KMS-11 (cell line): ENCODE results near the gene ABHD8.
A peak's percentile ranks its signal among the peaks of the same experiment; 100 is the strongest.

Experiments
- H2AFZ ChIP-seq: fragments of 200-600 bp; sonication (generic); 2 replicates; pipeline ENCODE4 v1.6.1; 2016; ENCODE audit warnings: antibody characterized with exemption, mixed run types, low read depth
- H3K27ac ChIP-seq: fragments of 200-600 bp; sonication (generic); 2 replicates; pipeline ENCODE4 v1.6.1; 2016; ENCODE audit warnings: mild to moderate bottlenecking, mixed run types
- H3K27me3 ChIP-seq: fragments of 200-600 bp; sonication (generic); 2 replicates; pipeline ENCODE4 v1.6.1; 2017; ENCODE audit warnings: mild to moderate bottlenecking, low read depth, mixed run types, moderate library complexity; ENCODE audit not compliant: insufficient read depth
- H3K36me3 ChIP-seq: fragments of 200-600 bp; sonication (generic); 2 replicates; pipeline ENCODE4 v1.6.1; 2017; ENCODE audit warnings: mild to moderate bottlenecking, mixed run types; ENCODE audit not compliant: insufficient read depth
- H3K4me1 ChIP-seq: fragments of 200-600 bp; sonication (generic); 2 replicates; pipeline ENCODE4 v1.6.1; 2016; ENCODE audit warnings: mild to moderate bottlenecking, low read depth, mixed run types; ENCODE audit not compliant: poor library complexity, severe bottlenecking
- H3K4me2 ChIP-seq: fragments of 200-600 bp; sonication (generic); 2 replicates; pipeline ENCODE4 v1.7.0; 2016; ENCODE audit warnings: mild to moderate bottlenecking, mixed run types
- H3K4me3 ChIP-seq: fragments of 200-600 bp; sonication (generic); IDR thresholded peaks from 2 replicates; pipeline ENCODE4 v1.6.1; 2017; ENCODE audit warnings: low read depth, low read length, mixed read lengths; ENCODE audit not compliant: insufficient read depth
- H3K79me2 ChIP-seq: fragments of 200-600 bp; sonication (generic); 2 replicates; pipeline ENCODE4 v1.6.1; 2016; ENCODE audit warnings: low read depth, mixed run types; ENCODE audit not compliant: insufficient read depth
- H3K9ac ChIP-seq: fragments of 200-600 bp; sonication (generic); 2 replicates; pipeline ENCODE4 v1.6.1; 2016; ENCODE audit warnings: mild to moderate bottlenecking, mixed run types
- H4K20me1 ChIP-seq: fragments of 200-600 bp; sonication (generic); 2 replicates; pipeline ENCODE4 v1.6.1; 2016; ENCODE audit warnings: mild to moderate bottlenecking, mixed run types; ENCODE audit not compliant: insufficient read depth
- TF ChIP-seq, protein P1 (sequence below): fragments of 200-600 bp; sonication (generic); conservative IDR thresholded peaks from 2 replicates; pipeline ENCODE4 v1.6.1; 2017; ENCODE audit warnings: low read depth, mild to moderate bottlenecking, antibody characterized with exemption, low read length, moderate library complexity, mixed read lengths

ABHD8 gene

GRCh38 chr19:17347877-17348276 is 44.7 kb upstream of the ABHD8 start:
- Histone ChIP-seq H2AFZ (no peak overlapping the region), H3K36me3 (no peaks in the 10 kb centered on the region), H3K4me3 (no peak overlapping the region), H4K20me1 (no peaks in the 10 kb centered on the region), H3K27ac (no peak overlapping the region), H3K4me2 (no peak overlapping the region), H3K27me3 (peaks cover 32% of the 10 kb centered on the region), H3K9ac (no peak overlapping the region), H3K79me2 (no peaks in the 10 kb centered on the region), H3K4me1 (peaks cover 18% of the 10 kb centered on the region)
- TF ChIP-seq, protein P1, sequence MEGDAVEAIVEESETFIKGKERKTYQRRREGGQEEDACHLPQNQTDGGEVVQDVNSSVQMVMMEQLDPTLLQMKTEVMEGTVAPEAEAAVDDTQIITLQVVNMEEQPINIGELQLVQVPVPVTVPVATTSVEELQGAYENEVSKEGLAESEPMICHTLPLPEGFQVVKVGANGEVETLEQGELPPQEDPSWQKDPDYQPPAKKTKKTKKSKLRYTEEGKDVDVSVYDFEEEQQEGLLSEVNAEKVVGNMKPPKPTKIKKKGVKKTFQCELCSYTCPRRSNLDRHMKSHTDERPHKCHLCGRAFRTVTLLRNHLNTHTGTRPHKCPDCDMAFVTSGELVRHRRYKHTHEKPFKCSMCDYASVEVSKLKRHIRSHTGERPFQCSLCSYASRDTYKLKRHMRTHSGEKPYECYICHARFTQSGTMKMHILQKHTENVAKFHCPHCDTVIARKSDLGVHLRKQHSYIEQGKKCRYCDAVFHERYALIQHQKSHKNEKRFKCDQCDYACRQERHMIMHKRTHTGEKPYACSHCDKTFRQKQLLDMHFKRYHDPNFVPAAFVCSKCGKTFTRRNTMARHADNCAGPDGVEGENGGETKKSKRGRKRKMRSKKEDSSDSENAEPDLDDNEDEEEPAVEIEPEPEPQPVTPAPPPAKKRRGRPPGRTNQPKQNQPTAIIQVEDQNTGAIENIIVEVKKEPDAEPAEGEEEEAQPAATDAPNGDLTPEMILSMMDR, result no peak

- H3K4me1 ChIP-seq, result peaks cover 18% of the 10 kb centered on the region
- TF ChIP-seq, protein P1, result no peak
- H3K27ac ChIP-seq, result no peak overlapping the region
- H3K9ac ChIP-seq, result no peak overlapping the region
- H2AFZ ChIP-seq, result no peak overlapping the region
- no peaks in the 10 kb centered on the region for H3K36me3 ChIP-seq
- H3K27me3 ChIP-seq, result peaks cover 27% of the 10 kb centered on the region
- peak overlapping the region; percentile 24; the same call in 1 of the 2 replicates for H3K4me2 ChIP-seq
- H3K4me3 ChIP-seq, result no peak overlapping the region
- no peaks in the 10 kb centered on the region for H4K20me1 ChIP-seq
- H3K79me2 ChIP-seq, result no peaks in the 10 kb centered on the region
These were observed 44.1 kb upstream of the ABHD8 start for GRCh38 chr19:17347361-17347760.

DNA sequence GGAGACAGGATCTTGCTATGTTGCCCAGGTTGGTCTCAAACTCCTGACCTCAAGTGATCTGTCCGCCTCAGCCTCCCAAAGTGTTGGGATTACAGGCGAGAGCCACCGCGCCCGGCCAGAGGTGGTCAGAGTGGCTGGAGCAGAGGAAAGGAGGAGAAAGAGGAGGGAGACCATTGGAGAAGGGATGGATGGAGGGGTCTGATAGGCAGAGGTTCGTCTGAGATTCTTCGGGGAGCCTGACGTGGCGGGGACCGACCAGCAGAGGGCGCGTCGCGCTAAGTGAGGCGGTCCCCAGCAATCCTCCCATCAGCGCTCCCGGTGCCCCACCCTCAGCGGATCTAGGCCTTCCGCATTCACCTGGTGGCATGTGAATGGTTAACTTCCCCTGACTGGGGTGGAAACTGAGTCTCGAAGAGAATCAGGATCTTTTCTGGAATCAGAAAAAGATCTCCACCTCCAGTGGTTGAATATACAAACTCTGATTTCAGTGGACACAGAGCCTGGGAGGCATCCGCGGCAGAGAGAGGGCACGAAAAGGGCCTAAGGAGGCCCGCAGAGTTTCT is 43.0 kb upstream of the ABHD8 start:
- no peak overlapping the region; the same call in 1 of the 2 replicates for H3K4me2 ChIP-seq
- peaks cover 18% of the 10 kb centered on the region for H3K4me1 ChIP-seq
- H3K4me3 ChIP-seq, result no peak overlapping the region
- no peaks in the 10 kb centered on the region for H3K79me2 ChIP-seq
- no peaks in the 10 kb centered on the region for H3K36me3 ChIP-seq
- H3K27me3 ChIP-seq, result peaks cover 20% of the 10 kb centered on the region
- H4K20me1 ChIP-seq, result no peaks in the 10 kb centered on the region
- peak overlapping the region; percentile 30; the same call in 1 of the 2 replicates for H2AFZ ChIP-seq
- TF ChIP-seq, protein P1, result peak; percentile 83
- H3K27ac ChIP-seq, result no peak overlapping the region
- no peak overlapping the region for H3K9ac ChIP-seq

DNA sequence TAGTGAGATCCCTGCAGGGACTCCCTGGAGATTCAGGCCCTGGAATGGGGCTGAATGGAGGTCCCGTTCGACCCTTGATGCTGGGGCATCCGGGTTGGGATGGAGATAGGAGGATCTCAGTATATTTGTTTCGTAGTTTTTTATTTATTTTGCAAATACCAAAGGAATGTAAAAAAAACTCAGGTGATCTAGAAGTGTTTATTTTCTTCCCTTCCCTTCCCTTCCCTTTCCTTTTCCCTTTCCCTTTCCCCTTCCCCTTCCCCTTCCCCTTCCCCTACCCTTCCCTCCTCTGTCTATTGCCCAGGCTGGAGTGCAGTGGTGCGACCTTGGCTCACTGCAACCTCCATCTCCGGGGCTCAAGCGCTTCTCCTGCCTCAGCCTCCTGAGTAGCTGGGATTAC is 38.6 kb upstream of the ABHD8 start:
- Histone ChIP-seq H3K4me2 (no peak overlapping the region), H3K36me3 (no peaks in the 10 kb centered on the region), H3K27me3 (no peaks in the 10 kb centered on the region), H3K79me2 (no peaks in the 10 kb centered on the region), H3K27ac (no peak overlapping the region), H3K9ac (no peak overlapping the region), H3K4me1 (peaks cover 9% of the 10 kb centered on the region), H3K4me3 (no peak overlapping the region), H4K20me1 (no peaks in the 10 kb centered on the region), H2AFZ (no peak overlapping the region)
- TF ChIP-seq, protein P1, result no peak
